ENCODE results near the gene SLC38A6. TPM values are rescaled to one million over a fixed set of nuclear protein-coding genes. Genes with fewer than 3 reads are reported as not detected.

SLC38A6 gene
- total RNA-seq, 1 experiment from 2014 or later: 6.0 TPM

DNA sequence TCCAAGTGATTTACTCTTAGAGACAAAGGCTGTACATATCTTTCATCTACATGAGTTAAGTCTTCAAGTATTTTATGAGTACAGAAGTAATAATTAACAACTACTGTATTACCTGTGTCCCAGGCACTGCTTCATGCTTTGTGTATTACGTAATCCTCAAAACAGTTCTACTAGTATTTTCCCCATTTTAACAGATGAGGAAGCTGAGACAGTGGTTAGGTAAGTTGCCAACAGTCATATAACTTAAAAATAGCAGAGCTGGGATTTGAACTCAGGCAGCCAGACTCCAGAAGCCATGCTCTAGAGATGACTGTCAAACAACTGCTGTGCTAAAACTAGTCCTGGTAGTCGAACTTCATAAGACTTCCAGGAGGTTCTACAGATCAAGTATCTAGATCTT is 10.9 kb upstream of the SLC38A6 start:
- H2BK5ac ChIP-seq (ENCODE audit: insufficient read length, low read length): no peak overlapping the region
- no peak overlapping the region for H3K18ac ChIP-seq (ENCODE audit: insufficient read length, low read depth, low read length)
- no peak overlapping the region for H2BK15ac ChIP-seq (ENCODE audit: low read depth, low read length)
- no peaks in the 10 kb centered on the region for H4K20me1 ChIP-seq (ENCODE audit: control insufficient read depth, insufficient read depth, insufficient read length)
- no peak overlapping the region for H3K4ac ChIP-seq (ENCODE audit: low read depth, low read length)
- no peak overlapping the region for H2AK5ac ChIP-seq (ENCODE audit: insufficient read length, low read length)
- H3K4me2 ChIP-seq (ENCODE audit: insufficient read depth, insufficient read length, low read length): no peak overlapping the region
- no peaks in the 10 kb centered on the region for H3K79me1 ChIP-seq (ENCODE audit: insufficient read depth, low read depth, low read length, poor library complexity, severe bottlenecking)
- Mint-ChIP-seq H3K4me1 (no peaks in the 10 kb centered on the region), H3K36me3 (ENCODE audit: insufficient read depth in 1 of 3, low read depth in 3 of 3) (peaks cover 0 to 16% (median 7%) of the 10 kb centered on the region in 3 experiments; a peak in 6 of 7 replicates), H3K4me3 (no peak overlapping the region), H3K27me3 (ENCODE audit: low read depth) (no peaks in the 10 kb centered on the region), H3K9me3 (no peaks in the 10 kb centered on the region; a peak in 1 of 5 replicates), H3K27ac (no peak overlapping the region)
- no peak overlapping the region for H4K91ac ChIP-seq (ENCODE audit: insufficient read length, low read depth, low read length)
- H3K56ac ChIP-seq (ENCODE audit: insufficient read length, low read depth, low read length): no peak overlapping the region
- no peak overlapping the region for H2AFZ ChIP-seq (ENCODE audit: low read length)
- WGBS (ENCODE audit: extremely low coverage, insufficient read length, low lambda C conversion rate): no CpG with 5 or more reads among the region's 2 CpGs
- no peak overlapping the region for H2BK12ac ChIP-seq (ENCODE audit: insufficient read length, low read depth, low read length)
- no peak overlapping the region for H3K14ac ChIP-seq (ENCODE audit: insufficient read depth, low read length)
- no peaks in the 10 kb centered on the region for H3K23me2 ChIP-seq (ENCODE audit: insufficient read length, low read depth, low read length, poor library complexity, severe bottlenecking)
- H3K27me3 ChIP-seq (ENCODE audit: insufficient read depth, low read length): no peaks in the 10 kb centered on the region; the same call in 1 of the 2 replicates
- no peak overlapping the region for H4K5ac ChIP-seq (ENCODE audit: insufficient read length, low read depth, low read length)
- H4K8ac ChIP-seq (replicated peaks; ENCODE audit: insufficient read length, low read depth, low read length): no peak overlapping the region
- no peak for DNase-seq
- H3K79me2 ChIP-seq (ENCODE audit: insufficient read depth, low read length): no peaks in the 10 kb centered on the region
- H3K23ac ChIP-seq (ENCODE audit: insufficient read length, low read depth, low read length): no peak overlapping the region
- H3K27ac ChIP-seq (ENCODE audit: insufficient read length, low read depth, low read length): no peak overlapping the region
- H2BK120ac ChIP-seq (ENCODE audit: low read depth, low read length, poor library complexity, severe bottlenecking): no peak overlapping the region
- H3T11ph ChIP-seq (ENCODE audit: low read length): no peak overlapping the region
- H3K4me1 ChIP-seq (ENCODE audit: insufficient read depth, low read length): no peaks in the 10 kb centered on the region
- TF ChIP-seq, protein P1, sequence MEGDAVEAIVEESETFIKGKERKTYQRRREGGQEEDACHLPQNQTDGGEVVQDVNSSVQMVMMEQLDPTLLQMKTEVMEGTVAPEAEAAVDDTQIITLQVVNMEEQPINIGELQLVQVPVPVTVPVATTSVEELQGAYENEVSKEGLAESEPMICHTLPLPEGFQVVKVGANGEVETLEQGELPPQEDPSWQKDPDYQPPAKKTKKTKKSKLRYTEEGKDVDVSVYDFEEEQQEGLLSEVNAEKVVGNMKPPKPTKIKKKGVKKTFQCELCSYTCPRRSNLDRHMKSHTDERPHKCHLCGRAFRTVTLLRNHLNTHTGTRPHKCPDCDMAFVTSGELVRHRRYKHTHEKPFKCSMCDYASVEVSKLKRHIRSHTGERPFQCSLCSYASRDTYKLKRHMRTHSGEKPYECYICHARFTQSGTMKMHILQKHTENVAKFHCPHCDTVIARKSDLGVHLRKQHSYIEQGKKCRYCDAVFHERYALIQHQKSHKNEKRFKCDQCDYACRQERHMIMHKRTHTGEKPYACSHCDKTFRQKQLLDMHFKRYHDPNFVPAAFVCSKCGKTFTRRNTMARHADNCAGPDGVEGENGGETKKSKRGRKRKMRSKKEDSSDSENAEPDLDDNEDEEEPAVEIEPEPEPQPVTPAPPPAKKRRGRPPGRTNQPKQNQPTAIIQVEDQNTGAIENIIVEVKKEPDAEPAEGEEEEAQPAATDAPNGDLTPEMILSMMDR (conservative IDR thresholded peaks at IDR 0.05): no peak
- H3K9ac ChIP-seq (ENCODE audit: extremely low read depth, insufficient read length, low read length): no peak overlapping the region
- no peaks in the 10 kb centered on the region for H3K9me3 ChIP-seq (ENCODE audit: control insufficient read depth, low read depth, low read length)
- no peak overlapping the region for H2BK20ac ChIP-seq (ENCODE audit: low read depth, low read length, poor library complexity, severe bottlenecking)
